Testis (tissue), 2 donors: Measurements from ENCODE around the gene UNC13B.

Source experiments
- CTCF ChIP-seq, 3 experiments: fragments of 450-650 bp in 2 of 3; fragments of 200-600 bp in 1 of 3; sonication (generic) in 1 of 3; IDR thresholded peaks; one replicate each; pipeline ENCODE4 v1.5.1; 2016 to 2019; ENCODE audit warnings: antibody characterized with exemption in 3 of 3, mild to moderate bottlenecking in 2 of 3, moderate library complexity in 1 of 3
- POLR2A ChIP-seq: fragments of 450-650 bp; IDR thresholded peaks from one replicate; pipeline ENCODE4 v1.6.1; 2017; ENCODE audit warnings: antibody characterized with exemption, mild to moderate bottlenecking, moderate library complexity

GRCh38 chr9:35313460-35313859 lies 151.7 kb downstream of the UNC13B start:
- TF ChIP-seq CTCF (IDR thresholded peaks at IDR 0.05) (no peak), POLR2A (no peak)
